ENCODE measurements around the gene RABGAP1L.
"Not testable (repeated sequence)": the region's sequence is repeated elsewhere in the genome, so short reads cannot be mapped to it uniquely, and the experiment has no call there.

RABGAP1L gene

GRCh38 chr1:174315239-174315638 is 155.9 kb downstream of the RABGAP1L start:
- no peak for TF ChIP-seq CTCF (IDR thresholded peaks at IDR 0.05; ENCODE audit: low read depth, low read length)
- no peak for DNase-seq (ENCODE audit: low read depth in 2 of 2)

GRCh38 chr1:174320897-174321296 is 161.6 kb downstream of the RABGAP1L start:
- H3K4me3 ChIP-seq (replicated peaks in 1 of 2; ENCODE audit: low read depth in 2 of 2, low read length in 2 of 2); DNase-seq (ENCODE audit: low read depth in 2 of 2): not testable (repeated sequence)

More at GRCh38 chr1:174315239-174315638, 155.9 kb downstream of the RABGAP1L start:
- H3K4me3 ChIP-seq (replicated peaks in 1 of 2; ENCODE audit: low read depth in 2 of 2, low read length in 2 of 2): no peak overlapping the region

DNA sequence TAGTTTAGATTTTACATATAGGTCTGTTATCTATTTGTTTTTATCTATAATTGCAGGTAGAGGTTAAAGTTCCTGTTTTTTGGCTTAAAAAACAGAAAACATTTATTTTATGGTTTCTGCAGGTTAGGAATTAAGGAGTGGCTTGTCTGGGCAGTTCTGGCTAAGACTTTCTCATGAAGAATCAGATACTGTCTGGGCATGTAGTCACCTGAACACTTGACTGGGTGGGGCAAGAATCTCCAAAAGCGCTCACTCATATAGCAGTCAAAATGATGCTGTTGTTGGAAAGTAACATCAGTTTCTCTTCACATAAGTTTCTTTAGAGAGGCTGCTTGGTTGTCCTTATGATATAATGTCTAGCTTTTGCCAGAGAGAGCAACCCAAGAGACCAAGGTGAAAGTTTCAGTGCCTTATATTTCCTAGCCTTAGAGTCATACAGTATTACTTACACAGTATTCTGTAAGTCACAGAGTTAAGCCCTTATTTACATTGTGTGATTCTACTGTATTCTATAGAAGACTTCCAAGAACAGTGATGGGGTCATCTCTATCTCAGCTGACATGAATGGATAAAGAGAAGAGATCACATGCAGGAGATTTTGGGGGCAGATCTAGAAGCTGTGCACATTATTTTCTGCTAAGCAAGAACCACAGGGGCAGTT is 163.0 kb downstream of the RABGAP1L start:
- no peak for TF ChIP-seq CTCF (IDR thresholded peaks at IDR 0.05; ENCODE audit: low read depth, low read length)
- DNase-seq (ENCODE audit: low read depth in 2 of 2): no peak
- H3K4me3 ChIP-seq (replicated peaks in 1 of 2; ENCODE audit: low read depth in 2 of 2, low read length in 2 of 2): no peak overlapping the region

DNA sequence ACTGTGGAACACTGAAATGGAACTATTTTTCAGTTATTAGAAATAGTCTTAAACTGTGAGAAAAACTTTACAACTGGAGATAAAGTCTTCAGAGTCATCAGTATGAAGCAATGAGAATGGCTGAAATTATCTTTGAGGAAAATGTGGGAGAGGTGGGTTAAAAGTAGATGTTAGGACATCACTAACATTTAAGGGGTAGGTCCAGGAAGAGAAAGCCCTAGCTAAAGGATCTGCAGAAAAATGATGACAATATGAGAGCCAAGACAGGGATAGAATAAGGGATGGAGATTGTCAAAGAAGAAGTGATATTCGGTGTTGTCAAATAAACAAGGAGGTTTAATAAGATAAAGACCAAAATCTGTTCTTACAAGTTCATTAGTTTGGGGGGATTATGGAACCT is 165.2 kb downstream of the RABGAP1L start:
- no peak for DNase-seq (ENCODE audit: low read depth in 2 of 2)
- no peak for TF ChIP-seq CTCF (IDR thresholded peaks at IDR 0.05; ENCODE audit: low read depth, low read length)
- no peak overlapping the region for H3K4me3 ChIP-seq (replicated peaks in 1 of 2; ENCODE audit: low read depth in 2 of 2, low read length in 2 of 2)

DNA sequence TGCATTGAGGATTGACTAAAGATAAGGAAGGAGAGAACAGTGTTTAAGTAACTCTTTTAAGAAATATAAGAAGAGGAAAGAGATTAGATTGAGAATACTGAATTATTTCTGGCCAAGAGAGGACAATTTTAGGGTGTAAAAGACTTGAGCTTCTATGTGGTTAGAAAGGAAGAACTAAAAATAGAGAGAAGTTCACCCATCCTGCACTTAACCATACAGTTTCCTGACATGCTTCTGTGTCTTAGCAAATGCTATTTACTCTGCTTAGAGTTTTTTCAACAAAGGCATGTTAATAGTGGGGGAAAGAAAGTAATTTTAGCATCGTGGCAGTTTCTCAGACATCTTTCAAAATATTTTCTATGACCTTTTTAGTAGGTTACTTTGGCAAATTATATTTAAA is 165.6 kb downstream of the RABGAP1L start:
- H3K4me3 ChIP-seq (replicated peaks in 1 of 2; ENCODE audit: low read depth in 2 of 2, low read length in 2 of 2): no peak overlapping the region
- DNase-seq (ENCODE audit: low read depth in 2 of 2): no peak
- no peak for TF ChIP-seq CTCF (IDR thresholded peaks at IDR 0.05; ENCODE audit: low read depth, low read length)

DNA sequence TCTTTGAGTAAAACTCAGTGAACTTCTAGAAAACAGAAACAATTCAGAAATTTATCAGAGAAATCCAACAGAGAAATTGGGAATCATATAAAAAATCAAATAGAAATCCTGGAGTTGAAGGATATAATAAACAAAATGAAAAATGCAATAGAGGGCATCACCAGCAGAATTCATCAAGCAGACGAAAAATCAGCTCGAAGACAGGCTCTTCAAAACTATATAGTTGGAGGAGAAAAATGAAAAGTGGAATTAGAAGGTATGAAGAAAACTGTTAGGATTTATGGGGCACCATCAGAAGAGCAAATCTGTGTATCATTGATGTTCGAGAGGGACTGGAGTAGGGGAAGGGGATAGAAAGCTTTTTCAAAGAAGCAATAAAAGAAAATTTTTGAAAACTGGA is 167.0 kb downstream of the RABGAP1L start:
- TF ChIP-seq CTCF (IDR thresholded peaks at IDR 0.05; ENCODE audit: low read depth, low read length): no peak
- no peak for DNase-seq (ENCODE audit: low read depth in 2 of 2)
- H3K4me3 ChIP-seq (replicated peaks in 1 of 2; ENCODE audit: low read depth in 2 of 2, low read length in 2 of 2): no peak overlapping the region

- no peak for DNase-seq (ENCODE audit: low read depth in 2 of 2)
- no peak overlapping the region for H3K4me3 ChIP-seq (replicated peaks in 1 of 2; ENCODE audit: low read depth in 2 of 2, low read length in 2 of 2)
- TF ChIP-seq CTCF (IDR thresholded peaks at IDR 0.05; ENCODE audit: low read depth, low read length): no peak
Observed at GRCh38 chr1:174333437-174333836, 174.1 kb downstream of the RABGAP1L start.
